HG03095 (cell line): ENCODE results near the gene LIMCH1.

ENCODE experiments used
- ATAC-seq: cut with Tn5 transposase; IDR thresholded peaks from one replicate; pipeline ENCODE4 v1.9.1; 2021; ENCODE audit warnings: moderate library complexity; ENCODE audit not compliant: unreplicated experiment

Gene LIMCH1

DNA sequence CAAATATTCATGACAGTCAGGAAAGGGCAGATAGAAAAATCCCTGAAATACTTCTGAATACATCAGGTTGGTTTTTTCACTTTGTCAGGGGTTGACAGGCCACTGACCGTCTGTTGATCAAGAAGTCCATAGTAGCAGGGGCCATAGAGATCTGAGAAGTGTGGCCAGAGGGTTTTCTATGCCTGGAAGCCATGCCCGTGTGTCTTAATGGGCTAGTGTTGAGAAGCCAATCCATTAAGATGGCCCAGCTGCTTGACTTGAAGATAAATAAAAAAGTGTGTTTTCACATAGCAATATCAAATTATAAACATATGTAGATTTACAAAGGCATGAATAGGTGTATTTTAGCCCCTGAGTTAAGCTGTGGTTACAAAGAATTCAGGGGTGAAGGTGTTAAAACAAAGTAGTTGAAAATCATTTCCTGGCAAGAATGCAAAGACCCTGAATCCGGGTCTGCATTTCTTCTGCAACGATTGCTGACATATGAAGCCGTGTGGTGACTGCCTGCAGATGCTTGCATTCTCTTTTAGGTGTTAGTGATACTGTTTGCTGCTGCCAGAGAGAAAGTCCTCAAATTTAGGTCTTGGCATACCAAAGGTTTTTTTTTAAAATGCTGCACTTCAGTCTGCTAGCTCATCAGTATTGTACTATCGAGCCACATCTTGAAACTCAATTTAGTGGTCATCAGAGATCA is 9.3 kb upstream of the LIMCH1 start:
- no peak for ATAC-seq

GRCh38 chr4:41530741-41531140 is 7.2 kb upstream of the LIMCH1 start:
- ATAC-seq, result no peak

DNA sequence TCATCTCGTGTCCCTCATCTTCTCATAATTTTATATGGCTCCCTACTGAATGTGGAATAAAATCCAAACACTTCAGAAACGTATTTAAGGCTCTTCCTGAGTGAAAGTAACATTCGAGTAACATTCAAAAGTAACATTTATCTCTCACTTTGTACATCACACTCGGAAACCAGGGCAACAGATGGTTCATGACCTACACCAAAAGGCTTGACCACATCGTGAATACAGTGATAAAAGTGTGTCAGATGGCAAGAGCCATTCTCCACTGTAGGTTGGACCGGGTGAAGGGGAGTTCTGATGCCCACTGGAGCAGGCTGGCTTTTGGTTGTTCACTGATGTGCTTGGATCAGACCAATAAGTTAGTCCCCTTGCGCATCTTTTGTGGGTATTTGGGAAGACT is 5.6 kb upstream of the LIMCH1 start:
- no peak for ATAC-seq

DNA sequence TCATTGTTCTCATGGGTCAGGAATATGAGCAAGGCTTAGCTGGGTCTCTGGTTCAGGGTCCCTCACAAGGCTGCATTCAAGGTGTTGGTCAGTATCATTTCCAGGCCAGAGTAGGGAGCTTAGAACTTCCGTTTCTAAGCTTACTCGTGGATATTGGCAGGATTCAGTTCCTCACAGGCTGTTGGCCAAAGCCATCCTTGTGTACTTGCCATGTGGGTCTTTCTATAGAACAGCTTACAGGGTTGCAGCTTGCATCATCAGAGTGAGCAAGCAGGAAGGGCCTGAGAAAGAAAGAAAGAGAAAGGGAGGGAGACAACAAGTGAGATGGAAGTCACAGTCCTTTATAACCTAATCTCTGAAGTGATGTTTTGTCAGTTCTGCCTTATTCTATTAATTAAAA is 5.1 kb upstream of the LIMCH1 start:
- no peak for ATAC-seq

GRCh38 chr4:41533680-41534079 is 4.3 kb upstream of the LIMCH1 start:
- ATAC-seq, result no peak

DNA sequence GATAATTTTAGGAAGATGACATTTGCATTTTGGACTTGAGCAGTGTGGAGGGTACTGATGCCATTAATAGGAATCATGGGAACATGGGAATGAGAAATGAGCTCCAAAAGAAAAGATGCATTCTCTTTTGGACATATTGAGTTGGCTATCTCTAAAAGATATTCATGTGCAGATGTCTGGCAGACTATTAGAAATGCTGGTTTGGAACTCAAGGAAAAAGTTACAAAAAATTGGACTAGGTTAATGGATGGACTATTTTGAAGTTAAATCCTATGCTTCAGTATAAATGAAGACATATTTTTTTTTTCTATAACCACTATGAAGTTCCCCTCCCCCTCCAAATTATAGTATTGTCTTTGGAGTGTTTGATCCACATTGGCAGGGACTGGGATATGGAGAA is 3.6 kb upstream of the LIMCH1 start:
- no peak for ATAC-seq

GRCh38 chr4:41535911-41536371 is 2.0 kb upstream of the LIMCH1 start:
- no peak for ATAC-seq

- no peak for ATAC-seq
These were observed 566 bp upstream of the LIMCH1 start for GRCh38 chr4:41537292-41537890.

GRCh38 chr4:41538887-41539498 is 1.0 kb downstream of the LIMCH1 start:
- no peak for ATAC-seq

DNA sequence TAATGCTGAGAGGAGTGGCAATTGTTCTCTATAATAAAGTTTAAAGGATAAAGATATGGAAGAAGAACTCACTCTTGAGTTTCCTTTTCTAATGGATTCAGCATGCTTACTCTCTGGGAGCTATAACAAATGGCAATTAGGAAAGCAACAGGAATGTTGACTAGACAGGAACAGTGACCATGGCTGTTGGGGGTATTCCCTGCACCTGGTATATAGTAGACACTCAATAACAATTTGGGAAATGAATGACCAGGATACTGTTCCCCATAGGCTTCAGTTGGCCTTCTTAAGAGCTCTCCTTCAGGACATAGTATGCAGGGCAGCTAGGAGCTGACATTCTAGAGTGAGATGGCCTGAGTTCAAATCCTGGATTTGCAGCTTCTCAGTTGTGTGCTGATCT is 1.8 kb downstream of the LIMCH1 start:
- ATAC-seq, result no peak

- no peak for ATAC-seq
These were observed 2.7 kb downstream of the LIMCH1 start for GRCh38 chr4:41540687-41541086.

- ATAC-seq, result no peak
These were observed 3.7 kb downstream of the LIMCH1 start for GRCh38 chr4:41541687-41542094.

DNA sequence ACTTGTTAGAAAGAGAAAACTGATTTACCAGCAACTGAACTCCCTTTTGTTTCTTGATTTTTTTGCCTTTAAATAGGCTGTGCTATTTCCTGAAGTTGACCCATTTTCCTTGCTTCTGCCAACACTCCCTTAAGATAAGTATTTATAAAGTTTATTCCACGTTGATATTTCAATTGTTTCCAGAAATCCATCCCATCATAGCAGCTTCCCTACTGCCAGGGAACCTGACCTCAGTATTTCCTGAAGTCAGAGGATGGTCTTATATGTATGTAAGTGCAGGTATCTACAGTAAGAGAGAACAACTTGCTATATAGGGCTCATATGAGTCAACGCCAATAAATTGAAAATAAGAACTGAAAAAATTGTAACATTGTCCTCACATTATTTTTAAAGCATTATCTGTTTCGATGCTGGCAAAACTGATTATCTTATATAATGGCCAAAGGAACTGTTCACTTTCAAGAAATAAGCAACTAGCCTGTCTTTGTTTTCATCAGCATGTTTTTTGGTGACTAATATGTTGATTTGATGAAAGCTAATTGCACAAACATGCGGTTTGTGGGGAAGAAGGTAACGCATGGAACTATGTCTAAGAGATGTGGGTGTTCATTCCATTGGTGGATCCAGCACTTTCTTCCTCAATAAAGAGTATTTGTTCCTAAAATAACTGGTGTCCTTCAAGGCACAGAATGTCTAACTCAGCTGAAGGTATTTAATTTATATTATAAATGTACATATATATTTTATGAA is 4.7 kb downstream of the LIMCH1 start:
- no peak for ATAC-seq

DNA sequence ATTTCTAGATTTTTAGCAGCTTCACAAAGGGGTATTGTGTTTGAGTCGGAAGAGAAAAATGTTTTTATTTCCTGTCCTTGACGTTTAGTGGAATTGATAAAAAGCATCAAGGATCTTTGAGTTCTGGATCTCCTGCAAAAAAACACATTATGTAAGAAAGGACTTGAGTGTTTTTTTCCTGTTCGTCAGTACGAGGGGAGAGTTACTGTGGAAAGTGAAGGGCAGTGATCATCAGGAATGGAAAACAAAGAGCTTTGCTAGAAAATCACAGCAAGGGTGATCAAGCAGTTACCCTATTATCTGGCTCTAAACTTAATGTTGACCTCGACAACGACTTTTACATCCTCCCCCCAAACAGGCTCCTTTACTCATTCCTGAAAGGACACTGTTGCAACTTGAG is 7.3 kb downstream of the LIMCH1 start:
- no peak for ATAC-seq

DNA sequence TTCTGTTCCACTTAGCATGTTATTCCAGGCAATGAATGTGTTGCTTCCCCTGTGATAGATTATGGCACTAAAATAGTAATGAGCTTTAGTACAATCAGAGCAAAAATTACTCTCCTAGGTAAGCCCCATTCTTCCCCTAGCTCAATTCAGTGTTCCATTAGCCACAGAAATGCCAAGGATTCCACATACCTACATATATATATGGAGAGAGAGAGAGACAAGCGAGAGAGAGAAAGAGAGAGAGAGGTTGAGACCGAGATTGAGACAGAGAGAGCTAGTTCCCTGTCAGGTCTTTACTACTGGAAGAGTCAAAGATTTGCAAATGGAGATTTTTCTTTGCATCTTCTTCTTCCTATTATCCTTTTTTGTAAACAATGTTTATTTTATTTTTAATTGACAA is 8.7 kb downstream of the LIMCH1 start:
- ATAC-seq, result no peak

DNA sequence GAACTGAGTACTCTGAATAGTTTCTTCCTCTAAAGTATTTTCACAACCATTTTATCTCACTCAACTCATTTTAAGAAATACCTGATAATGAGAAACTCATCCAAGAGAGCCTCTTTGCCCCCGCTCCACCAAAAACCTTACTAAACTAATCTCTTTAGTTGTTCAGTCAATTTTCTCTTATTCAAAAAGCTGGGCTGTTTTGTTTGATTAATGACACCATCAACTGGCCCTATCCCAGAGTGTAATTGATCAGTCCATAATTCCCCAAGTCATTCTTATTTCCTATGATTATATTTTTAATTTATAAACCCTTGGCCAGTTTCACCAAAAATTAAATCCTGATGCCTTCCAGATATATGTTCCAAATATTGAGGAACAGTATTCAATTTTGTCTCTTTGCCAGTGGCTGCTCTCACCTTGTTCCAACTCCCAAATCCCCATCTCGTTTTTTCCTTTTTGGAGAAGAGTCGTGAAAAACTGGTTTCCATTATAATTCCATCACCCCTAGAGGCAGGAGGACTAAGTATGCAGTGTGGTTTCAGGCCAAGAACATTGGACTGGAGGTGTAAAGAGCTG is 10.4 kb downstream of the LIMCH1 start:
- ATAC-seq, result no peak

DNA sequence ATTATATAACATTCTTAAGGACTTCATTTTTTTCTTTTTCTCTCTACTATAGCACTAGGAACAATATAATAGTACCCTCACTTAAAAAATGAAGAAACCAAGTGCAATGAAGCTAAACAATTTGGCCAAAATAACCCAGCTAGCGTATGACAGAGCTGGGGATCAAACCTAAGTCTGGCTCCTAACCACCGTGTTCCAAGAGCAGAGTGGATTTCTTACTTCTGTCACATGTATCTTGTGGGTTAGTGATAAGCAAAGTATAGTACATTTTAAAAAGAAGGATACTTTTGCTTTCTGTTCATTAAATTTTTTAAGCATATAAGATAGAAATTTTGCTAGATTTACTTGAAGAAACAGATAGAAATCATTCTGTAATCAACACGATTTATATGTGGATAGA is 11.5 kb downstream of the LIMCH1 start:
- no peak for ATAC-seq

GRCh38 chr4:41550308-41550707 is 12.4 kb downstream of the LIMCH1 start:
- ATAC-seq, result no peak

GRCh38 chr4:41551536-41551935 is 13.6 kb downstream of the LIMCH1 start:
- no peak for ATAC-seq

GRCh38 chr4:41554905-41555304 is 16.9 kb downstream of the LIMCH1 start:
- no peak for ATAC-seq

DNA sequence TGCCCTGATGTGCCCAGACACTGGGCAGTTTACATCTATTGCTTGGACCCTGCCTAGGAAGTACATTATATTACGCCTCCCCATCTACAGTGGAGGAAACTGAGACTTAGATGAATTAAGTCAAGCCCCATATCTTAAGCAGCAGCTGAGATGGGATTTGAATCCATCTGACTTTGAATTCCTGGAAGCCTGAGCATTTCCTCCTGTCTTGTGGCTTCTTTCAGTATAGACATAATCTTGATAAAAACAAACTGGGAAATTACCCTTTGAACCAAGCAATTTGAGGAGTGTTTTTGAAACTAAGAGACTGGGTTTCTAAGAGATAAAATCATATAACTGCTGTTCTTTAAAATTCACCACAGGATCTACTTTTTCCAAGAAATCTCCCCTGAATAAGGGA is 18.6 kb downstream of the LIMCH1 start:
- no peak for ATAC-seq
